B cell (primary cell): ENCODE results near the gene CER1. TPM values are rescaled to one million over a fixed set of nuclear protein-coding genes. Genes with fewer than 3 reads are reported as not detected.

Experiments
- ATAC-seq: fragments of 200-7000 bp; cut with Tn5 transposase; one replicate; pipeline ENCODE4 v1.10.0; 2021; ENCODE audit warnings: low read depth, mild to moderate bottlenecking, moderate number of reproducible peaks, moderate library complexity
- CTCF ChIA-PET: fragments of 350-600 bp; sonication (Branson Sonifier 250); formaldehyde crosslinking; loops from one replicate; lab custom pipeline; 2021; ENCODE audit warnings: antibody characterized with exemption, inconsistent platforms; lab: Charles Lee
- POLR2A ChIA-PET: fragments of 350-600 bp; sonication (Branson Sonifier 250); formaldehyde crosslinking; loops from one replicate; lab custom pipeline; 2021; ENCODE audit warnings: antibody characterized with exemption; lab: Charles Lee
- DNase-seq: peaks from one replicate; pipeline ENCODE4 v3.0.0; 2013
- H2AFZ ChIP-seq: 2 replicates; pipeline ENCODE4 v1.6.1; 2012; ENCODE audit warnings: mild to moderate bottlenecking, low read depth, low read length; ENCODE audit not compliant: insufficient read depth, poor library complexity, severe bottlenecking
- H3K27ac ChIP-seq, 2 donors: 1 replicate in 1 of 2; 2 replicates in 1 of 2; pipeline ENCODE4 v1.5.1; 2012 to 2013; ENCODE audit warnings: low read length in 2 of 2, mild to moderate bottlenecking in 2 of 2, moderate library complexity in 1 of 2
- H3K27me3 ChIP-seq, 4 experiments: fragments of 200-600 bp in 1 of 4; sonication (generic) in 1 of 4; replicated peaks in 1 of 4; 1 replicate in 2 of 4; 2 replicates in 2 of 4; pipeline versions ENCODE4 v1.6.1 to v1.7.0; 2013 to 2016; ENCODE audit warnings: low read length in 3 of 4, mild to moderate bottlenecking in 2 of 4, mixed read lengths in 1 of 4, moderate library complexity in 1 of 4; ENCODE audit not compliant: insufficient read depth in 4 of 4, control insufficient read depth in 3 of 4; ENCODE audit errors: control extremely low read depth in 1 of 4
- H3K36me3 ChIP-seq, 2 experiments: replicated peaks in 1 of 2; 1 replicate in 1 of 2; 2 replicates in 1 of 2; pipeline versions ENCODE4 v1.6.1 to v1.7.1; 2013; ENCODE audit warnings: low read length in 1 of 2; ENCODE audit not compliant: insufficient read depth in 2 of 2, control insufficient read depth in 1 of 2; ENCODE audit errors: control extremely low read depth in 1 of 2, extremely low read depth in 1 of 2
- H3K4me1 ChIP-seq, 2 donors: fragments of 200-600 bp in 1 of 2; sonication (generic) in 1 of 2; 1 replicate in 1 of 2; 2 replicates in 1 of 2; pipeline versions ENCODE4 v1.5.1 to v1.6.1; 2013 to 2017; ENCODE audit warnings: low read length in 2 of 2; ENCODE audit not compliant: control insufficient read depth in 2 of 2, insufficient read depth in 2 of 2
- H3K4me2 ChIP-seq: replicated peaks from 2 replicates; pipeline ENCODE3; 2012; ENCODE audit warnings: mild to moderate bottlenecking, low read depth, low read length; ENCODE audit not compliant: poor library complexity, severe bottlenecking
- H3K4me3 ChIP-seq, 5 experiments: fragments of 200-600 bp in 1 of 5; sonication (generic) in 1 of 5; 1 replicate in 3 of 5; 2 replicates in 2 of 5; pipeline versions ENCODE4 v1.5.1 to v1.7.0; 2011 to 2016; ENCODE audit warnings: low read length in 4 of 5, mild to moderate bottlenecking in 4 of 5, low read depth in 2 of 5, control low read depth in 1 of 5, moderate library complexity in 1 of 5; ENCODE audit not compliant: insufficient read depth in 1 of 5; ENCODE audit errors: control extremely low read depth in 1 of 5, extremely low read depth in 1 of 5
- H3K79me2 ChIP-seq: fragments of 200-600 bp; sonication (generic); one replicate; pipeline ENCODE4 v1.6.0; 2016; ENCODE audit warnings: low read length; ENCODE audit not compliant: control insufficient read depth, insufficient read depth
- H3K9ac ChIP-seq: fragments of 200-600 bp; sonication (generic); 2 replicates; pipeline ENCODE4 v1.6.1; 2017; ENCODE audit warnings: mild to moderate bottlenecking, low read length, moderate library complexity
- H3K9me3 ChIP-seq, 3 donors: one replicate each; pipeline versions ENCODE4 v1.6.1 to v1.7.1; 2013; ENCODE audit warnings: low read length in 2 of 3; ENCODE audit not compliant: control insufficient read depth in 2 of 3, insufficient read depth in 1 of 3; ENCODE audit errors: control extremely low read depth in 1 of 3
- H4K20me1 ChIP-seq: 2 replicates; pipeline ENCODE4 v1.6.0; 2012; ENCODE audit warnings: mild to moderate bottlenecking, low read length; ENCODE audit not compliant: insufficient read depth, control insufficient read depth, poor library complexity, severe bottlenecking
- H3K27ac Mint-ChIP-seq: one replicate; pipeline ENCODE4 v1.8.0; 2021; ENCODE audit warnings: mixed read lengths
- H3K27me3 Mint-ChIP-seq: one replicate; pipeline ENCODE4 v1.8.0; 2021; ENCODE audit warnings: mixed read lengths
- H3K4me1 Mint-ChIP-seq: one replicate; pipeline ENCODE4 v1.8.0; 2021; ENCODE audit warnings: mixed read lengths
- H3K4me3 Mint-ChIP-seq: one replicate; pipeline ENCODE4 v1.8.0; 2021; ENCODE audit warnings: mixed read lengths
- H3K9me3 Mint-ChIP-seq: one replicate; pipeline ENCODE4 v1.8.0; 2022; ENCODE audit warnings: mixed read lengths; ENCODE audit not compliant: insufficient read depth
- CTCF ChIP-seq: fragments of 200-600 bp; IDR thresholded peaks from one replicate; pipeline ENCODE4 v1.8.0; 2022; ENCODE audit warnings: antibody characterized with exemption, mild to moderate bottlenecking
- EZH2 ChIP-seq: IDR thresholded peaks from 2 replicates; pipeline ENCODE4 v1.6.1; 2012; ENCODE audit warnings: borderline replicate concordance, low read depth, mild to moderate bottlenecking, moderate library complexity, low read length; ENCODE audit not compliant: insufficient read depth, poor library complexity, severe bottlenecking
- WGBS: methylation state at CpG from one replicate; pipeline ENCODE4 v1.1.5; 2013; ENCODE audit warnings: missing lambda C conversion rate; ENCODE audit not compliant: insufficient coverage; 5-methylcytosine and 5-hydroxymethylcytosine counted together
- intact Hi-C: fragments of 100-400 bp; cut with micrococcal nuclease; formaldehyde crosslinking; loops from one replicate; pipeline ENCODE4 v1.10.0; 2022
- polyA plus RNA-seq: library from polyadenylated mRNA; depleted of rRNA; stranded (reverse); fragments of >200 nt; gene quantifications from 2 replicates; pipeline ENCODE4 v1.2.3, GENCODE V29; 2012
- total RNA-seq, 2 donors: library from RNA; stranded (reverse); fragments of 120-200 nt in 1 of 2; gene quantifications; 1 replicate in 1 of 2; 2 replicates in 1 of 2; pipeline versions ENCODE4 v1.2.3 to v1.2.4, GENCODE V29; 2013 to 2022

CER1 gene
- total and polyA plus RNA-seq, 2 donors (not counting 1 experiment from before 2014, with no cell fraction given), result not detected

- no peak for ATAC-seq
- Mint-ChIP-seq H3K27me3 (peaks cover 14% of the 10 kb centered on the region), H3K9me3 (no peaks in the 10 kb centered on the region), H3K4me1 (peaks cover 4% of the 10 kb centered on the region), H3K27ac (no peak overlapping the region), H3K4me3 (no peak overlapping the region)
- Histone ChIP-seq H3K4me2 (no peak overlapping the region), H2AFZ (no peak overlapping the region), H4K20me1 (no peaks in the 10 kb centered on the region), H3K4me3 (no peak overlapping the region), H3K27ac (no peak overlapping the region), H3K9ac (no peak overlapping the region), H3K4me1 (peaks cover 0 to 3% of the 10 kb centered on the region in 2 donors), H3K36me3 (no peaks in the 10 kb centered on the region), H3K9me3 (no peaks in the 10 kb centered on the region), H3K79me2 (no peaks in the 10 kb centered on the region), H3K27me3 (no peaks in the 10 kb centered on the region)
- WGBS, result no CpG with 5 or more reads among the region's 3 CpGs
- intact Hi-C loops, result loop anchor here (2.0 to 5.0 kb wide), 3 partner anchors 302 to 1417 kb away; no protein-coding TSS in a partner anchor
- TF ChIP-seq CTCF (no peak), EZH2 (no peak)
- ChIA-PET CTCF (interaction anchor here (0.8 to 8.8 kb wide), 22 partner anchors 11 to 1342 kb away, joined by 3 to 238 read pairs (median 6); no protein-coding TSS in a partner anchor), POLR2A (no interaction called here)
- peak; percentile 37 for DNase-seq
Observed at GRCh38 chr9:14769230-14769571, 46.7 kb upstream of the CER1 start.

GRCh38 chr9:14768405-14769229 is 46.1 kb upstream of the CER1 start:
- Histone ChIP-seq H3K9me3 (no peaks in the 10 kb centered on the region), H3K27me3 (no peaks in the 10 kb centered on the region), H3K36me3 (no peaks in the 10 kb centered on the region), H3K4me1 (peaks cover 0 to 3% of the 10 kb centered on the region in 2 donors), H3K9ac (no peak overlapping the region), H3K4me2 (no peak overlapping the region), H4K20me1 (no peaks in the 10 kb centered on the region), H3K79me2 (no peaks in the 10 kb centered on the region), H3K4me3 (no peak overlapping the region), H3K27ac (no peak overlapping the region), H2AFZ (no peak overlapping the region)
- POLR2A ChIA-PET, result no interaction called here
- intact Hi-C loops, result loop anchor here (1.0 to 5.0 kb wide), 4 partner anchors 152 to 1416 kb away; no protein-coding TSS in a partner anchor
- no peaks in the 10 kb centered on the region for H3K9me3 Mint-ChIP-seq
- ATAC-seq (peak; percentile 36), DNase-seq (peak; percentile 58)
- no peak overlapping the region for H3K27ac Mint-ChIP-seq
- no CpG with 5 or more reads among the region's 8 CpGs for WGBS
- peaks cover 4% of the 10 kb centered on the region for H3K4me1 Mint-ChIP-seq
- no peak overlapping the region for H3K4me3 Mint-ChIP-seq
- TF ChIP-seq EZH2, result no peak
- peak; percentile 80 for TF ChIP-seq CTCF
- CTCF ChIA-PET, result interaction anchor here (0.7 to 8.8 kb wide), 24 partner anchors 11 to 1877 kb away, joined by 3 to 238 read pairs (median 5); no protein-coding TSS in a partner anchor
- H3K27me3 Mint-ChIP-seq, result peaks cover 16% of the 10 kb centered on the region
